IPS-15b (cell line): Measurements from ENCODE around the gene C18orf32.
"Not testable (repeated sequence)": the region's sequence is repeated elsewhere in the genome, so short reads cannot be mapped to it uniquely, and the experiment has no call there.

Experiments
- H3K27me3 ChIP-seq: one replicate; pipeline ENCODE4 v1.6.1; 2013; ENCODE audit warnings: low read length; ENCODE audit not compliant: control insufficient read depth, insufficient read depth
- H3K36me3 ChIP-seq: one replicate; pipeline ENCODE4 v1.6.1; 2013; ENCODE audit warnings: low read length; ENCODE audit not compliant: control insufficient read depth, insufficient read depth
- H3K4me1 ChIP-seq: one replicate; pipeline ENCODE4 v1.6.1; 2013; ENCODE audit warnings: mild to moderate bottlenecking, low read length; ENCODE audit not compliant: control insufficient read depth, insufficient read depth
- H3K4me3 ChIP-seq: one replicate; pipeline ENCODE4 v1.5.1; 2013; ENCODE audit warnings: low read depth, low read length
- H3K9ac ChIP-seq: one replicate; pipeline ENCODE4 v1.6.1; 2013; ENCODE audit warnings: low read depth, mild to moderate bottlenecking, low read length
- H3K9me3 ChIP-seq: one replicate; pipeline ENCODE4 v1.6.1; 2013; ENCODE audit warnings: mild to moderate bottlenecking, low read length; ENCODE audit not compliant: control insufficient read depth, insufficient read depth

C18orf32 gene

DNA sequence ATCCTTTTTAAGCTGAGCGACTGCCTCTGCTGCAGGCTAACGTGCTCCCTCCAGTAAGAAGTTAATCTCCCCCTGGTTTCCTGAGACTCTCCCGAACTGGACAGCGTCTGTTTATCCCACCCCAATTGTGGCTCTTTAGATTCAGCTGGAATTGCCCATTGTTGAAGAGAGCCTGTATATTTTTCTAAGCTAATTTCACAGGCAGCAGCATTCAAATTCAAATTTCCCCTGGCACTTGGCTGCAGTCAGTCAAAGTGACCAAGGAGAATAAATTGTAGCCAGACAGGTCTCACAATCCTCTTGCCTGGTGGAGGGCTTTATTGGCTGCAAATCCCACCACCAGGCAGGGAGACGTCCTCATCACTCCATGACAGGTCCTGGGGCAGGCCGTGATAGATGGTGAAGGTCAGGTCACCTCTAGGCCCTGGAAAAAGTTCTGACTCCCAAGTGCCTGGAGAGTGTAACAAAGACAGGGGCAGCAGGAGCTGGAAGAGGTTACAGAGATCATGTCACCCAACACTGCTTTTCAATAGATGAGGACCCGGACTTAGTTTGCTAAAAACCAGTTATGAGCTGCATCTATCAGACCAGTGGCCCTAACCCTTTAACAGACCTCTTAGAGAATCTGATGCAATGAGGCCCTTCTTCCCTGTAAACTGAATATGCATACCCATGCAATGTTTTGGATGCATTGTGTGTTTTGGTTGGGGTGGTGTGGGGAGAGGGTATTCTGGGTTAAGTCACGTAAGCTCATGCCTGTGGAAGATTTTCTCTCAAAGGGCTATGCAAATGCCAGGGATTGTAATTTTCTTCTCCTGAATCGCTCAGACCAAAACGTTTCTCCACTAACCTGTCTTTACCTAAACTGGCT, 32.3 kb upstream of the C18orf32 start:
- Histone ChIP-seq H3K27me3 (no peaks in the 10 kb centered on the region), H3K9ac (no peak overlapping the region), H3K36me3 (no peaks in the 10 kb centered on the region), H3K4me1 (peaks cover 12% of the 10 kb centered on the region), H3K9me3 (no peaks in the 10 kb centered on the region), H3K4me3 (no peak overlapping the region)

DNA sequence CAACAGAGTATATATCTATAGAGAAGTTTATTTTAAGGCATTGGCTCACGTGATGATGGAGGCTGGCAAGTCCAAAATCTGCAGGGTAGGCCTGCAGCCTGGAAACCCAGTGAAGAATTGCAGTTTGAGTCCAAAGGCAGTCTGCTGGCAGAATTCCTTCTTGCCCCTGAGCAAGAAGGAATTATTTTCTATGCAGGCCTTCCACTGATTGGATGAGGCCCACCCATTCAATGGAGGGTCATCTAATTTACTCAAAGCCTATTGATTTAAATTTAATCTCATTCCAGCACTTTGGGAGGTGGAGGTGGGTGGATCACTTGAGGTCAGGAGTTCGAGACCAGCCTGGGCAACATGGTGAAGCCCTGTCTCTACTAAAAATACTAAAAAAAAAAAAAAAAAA, 30.4 kb upstream of the C18orf32 start:
- peaks cover 12% of the 10 kb centered on the region for H3K4me1 ChIP-seq
- no peak overlapping the region for H3K4me3 ChIP-seq
- H3K36me3 ChIP-seq: no peaks in the 10 kb centered on the region
- no peak overlapping the region for H3K9ac ChIP-seq
- H3K9me3 ChIP-seq: no peaks in the 10 kb centered on the region
- no peaks in the 10 kb centered on the region for H3K27me3 ChIP-seq

DNA sequence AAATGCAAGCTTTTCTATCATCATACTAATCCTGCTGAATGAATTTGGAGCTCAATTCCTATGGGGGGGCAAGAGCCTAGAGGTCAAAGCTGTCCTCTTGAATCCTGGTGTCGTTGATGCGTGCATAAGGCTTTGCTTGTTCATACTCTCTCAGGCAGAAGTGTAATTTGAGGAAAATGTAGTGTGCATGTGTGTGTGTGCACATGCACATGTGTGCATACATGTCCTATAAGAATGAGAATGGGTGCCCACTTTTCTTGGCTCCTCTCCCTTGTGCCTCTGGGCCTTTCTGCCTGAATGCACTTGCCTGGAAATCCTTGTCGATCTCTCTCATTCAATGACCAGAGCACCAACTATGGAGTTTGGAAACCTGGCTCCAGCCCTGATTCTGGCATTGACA, 28.5 kb upstream of the C18orf32 start:
- no peak overlapping the region for H3K4me3 ChIP-seq
- H3K4me1 ChIP-seq: peaks cover 12% of the 10 kb centered on the region
- no peak overlapping the region for H3K9ac ChIP-seq
- H3K9me3 ChIP-seq: no peaks in the 10 kb centered on the region
- no peaks in the 10 kb centered on the region for H3K27me3 ChIP-seq
- no peaks in the 10 kb centered on the region for H3K36me3 ChIP-seq

DNA sequence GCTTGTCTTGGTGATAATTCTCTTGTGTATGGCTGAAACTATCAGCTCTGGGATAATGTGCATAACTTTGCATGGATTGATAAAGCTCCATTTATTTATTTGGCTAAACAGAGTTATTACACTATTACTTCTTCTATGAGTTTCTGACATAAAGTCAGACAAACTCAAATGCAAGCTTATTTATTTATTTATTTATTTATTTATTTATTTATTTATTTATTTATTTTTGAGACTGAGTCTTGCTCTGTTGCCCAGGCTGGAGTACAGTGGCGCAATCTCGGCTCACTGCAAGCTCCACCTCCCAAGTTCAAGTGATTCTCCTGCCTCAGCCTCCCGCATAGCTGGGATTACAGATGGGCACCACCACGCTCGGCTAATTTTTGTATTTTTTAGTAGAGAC, 28.0 kb upstream of the C18orf32 start:
- H3K4me1 ChIP-seq: peaks cover 12% of the 10 kb centered on the region
- not testable (repeated sequence) for H3K4me3 ChIP-seq, H3K36me3 ChIP-seq, H3K9me3 ChIP-seq, H3K27me3 ChIP-seq, H3K9ac ChIP-seq

DNA sequence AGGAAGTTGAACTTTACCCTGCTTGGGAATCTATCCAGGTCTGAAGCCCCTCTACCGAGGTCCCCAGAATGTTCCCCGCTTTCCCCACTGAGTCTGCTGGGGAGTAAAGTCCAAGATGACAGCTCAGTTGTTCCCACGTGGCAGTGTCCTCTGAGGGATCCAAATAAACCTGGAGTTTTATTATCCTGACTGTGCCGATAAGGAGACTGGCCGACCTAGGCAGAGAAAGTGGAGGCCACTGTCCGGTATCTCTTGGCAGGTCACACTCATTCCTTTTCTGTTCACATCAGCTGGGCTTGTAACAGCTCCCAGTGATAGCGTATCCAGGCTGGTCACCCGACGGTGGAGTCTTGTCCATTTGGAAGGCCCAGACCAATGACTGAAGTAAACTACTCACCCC, 27.5 kb upstream of the C18orf32 start:
- Histone ChIP-seq H3K27me3 (no peaks in the 10 kb centered on the region), H3K9me3 (no peaks in the 10 kb centered on the region), H3K4me3 (no peak overlapping the region), H3K36me3 (no peaks in the 10 kb centered on the region), H3K4me1 (peaks cover 8% of the 10 kb centered on the region), H3K9ac (no peak overlapping the region)

DNA sequence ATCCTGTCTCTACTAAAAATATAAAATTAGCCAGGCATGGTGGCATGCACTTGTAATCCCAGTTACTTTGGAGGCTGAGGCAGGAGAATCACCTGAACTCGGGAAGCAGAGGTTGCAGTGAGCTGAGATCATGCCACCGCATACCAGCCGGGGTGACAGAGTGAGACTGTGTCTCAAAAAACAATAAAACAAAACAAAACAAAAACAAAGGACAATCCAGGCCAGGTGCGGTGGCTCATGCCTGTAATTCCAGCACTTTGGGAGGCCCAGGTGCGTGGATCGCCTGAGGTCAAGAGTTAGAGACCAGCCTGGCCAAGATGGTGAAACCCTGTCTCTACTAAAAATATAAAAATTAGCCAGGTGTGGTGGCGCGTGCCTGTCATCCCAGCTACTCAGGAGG, 25.8 kb upstream of the C18orf32 start:
- H3K4me1 ChIP-seq, H3K4me3 ChIP-seq, H3K27me3 ChIP-seq, H3K9me3 ChIP-seq, H3K36me3 ChIP-seq, H3K9ac ChIP-seq: not testable (repeated sequence)

DNA sequence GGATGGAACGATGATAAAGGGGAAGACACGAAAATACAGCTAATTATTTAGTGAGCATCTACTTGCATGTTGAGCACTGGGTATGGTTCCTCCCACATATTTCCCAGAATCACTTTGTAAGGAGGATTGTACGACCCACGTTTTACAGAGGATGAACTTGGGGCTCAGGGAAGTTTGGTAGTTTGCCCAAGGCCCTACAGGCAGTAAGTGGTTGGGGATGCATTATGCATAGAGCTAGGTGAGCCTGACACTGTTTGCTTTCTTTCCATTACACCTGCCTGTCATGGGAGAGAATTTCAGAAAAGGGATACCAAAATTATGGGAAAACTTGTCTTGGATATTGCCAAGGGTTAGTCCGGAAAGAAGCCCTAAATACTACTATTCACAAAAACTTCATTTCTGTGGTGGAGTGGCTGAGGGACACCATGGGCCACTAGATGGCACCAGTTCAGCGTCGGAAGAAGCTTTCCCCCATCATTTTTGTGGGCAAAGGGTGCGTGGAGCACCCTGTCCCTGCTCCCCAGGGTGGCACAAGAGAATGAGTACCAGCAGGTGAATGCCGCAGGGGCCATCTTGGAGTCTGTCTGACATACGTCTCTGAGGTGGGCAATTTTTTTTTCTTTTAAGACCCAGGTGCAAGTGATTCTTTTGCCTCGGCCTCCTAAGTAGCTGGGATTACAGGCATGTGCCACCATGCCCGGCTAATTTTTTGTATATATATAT, 23.5 kb upstream of the C18orf32 start:
- Histone ChIP-seq H3K9me3 (no peaks in the 10 kb centered on the region), H3K27me3 (no peaks in the 10 kb centered on the region), H3K4me1 (no peaks in the 10 kb centered on the region), H3K36me3 (no peaks in the 10 kb centered on the region), H3K9ac (no peak overlapping the region), H3K4me3 (no peak overlapping the region)

DNA sequence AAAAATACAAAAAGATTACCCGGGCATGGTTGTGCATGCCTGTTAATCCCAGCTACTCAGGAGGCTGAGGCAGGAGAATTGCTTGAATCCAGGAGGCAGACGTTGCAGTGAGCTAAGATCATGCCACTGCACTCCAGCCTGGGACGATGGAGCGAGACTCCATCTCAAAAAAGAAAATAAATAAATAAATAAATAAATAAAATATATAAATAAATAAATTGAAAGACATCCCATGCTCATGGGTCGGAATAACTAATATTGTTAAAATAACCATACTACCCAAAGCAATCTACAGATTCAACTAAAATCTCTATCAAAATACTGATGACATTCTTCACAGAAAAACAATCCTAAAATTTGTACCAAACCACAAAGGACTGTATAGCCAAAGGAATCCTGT, 19.4 kb upstream of the C18orf32 start:
- not testable (repeated sequence) for H3K9ac ChIP-seq, H3K9me3 ChIP-seq, H3K36me3 ChIP-seq, H3K4me3 ChIP-seq, H3K4me1 ChIP-seq, H3K27me3 ChIP-seq

DNA sequence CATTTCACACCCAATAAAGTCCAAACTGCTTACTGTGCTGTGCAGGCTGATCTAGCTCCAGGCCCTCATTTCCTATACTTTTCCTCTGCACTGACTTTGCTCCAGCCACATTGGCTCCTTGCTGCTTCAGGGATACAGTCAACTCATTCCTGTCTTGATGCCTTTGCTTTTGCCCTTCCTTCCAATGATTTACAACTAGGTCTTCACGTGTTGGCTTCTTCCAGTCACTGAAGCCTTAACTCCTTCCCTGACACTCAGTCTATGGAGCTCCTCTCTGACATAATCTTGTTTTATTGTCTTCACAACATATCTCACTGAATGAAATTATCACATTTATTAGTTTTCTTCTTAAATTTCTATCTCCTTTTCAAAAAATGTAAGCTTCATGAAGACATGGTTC, 16.9 kb upstream of the C18orf32 start:
- Histone ChIP-seq H3K9ac (no peak overlapping the region), H3K27me3 (no peaks in the 10 kb centered on the region), H3K9me3 (no peaks in the 10 kb centered on the region), H3K4me1 (peaks cover 3% of the 10 kb centered on the region), H3K36me3 (no peaks in the 10 kb centered on the region), H3K4me3 (no peak overlapping the region)

DNA sequence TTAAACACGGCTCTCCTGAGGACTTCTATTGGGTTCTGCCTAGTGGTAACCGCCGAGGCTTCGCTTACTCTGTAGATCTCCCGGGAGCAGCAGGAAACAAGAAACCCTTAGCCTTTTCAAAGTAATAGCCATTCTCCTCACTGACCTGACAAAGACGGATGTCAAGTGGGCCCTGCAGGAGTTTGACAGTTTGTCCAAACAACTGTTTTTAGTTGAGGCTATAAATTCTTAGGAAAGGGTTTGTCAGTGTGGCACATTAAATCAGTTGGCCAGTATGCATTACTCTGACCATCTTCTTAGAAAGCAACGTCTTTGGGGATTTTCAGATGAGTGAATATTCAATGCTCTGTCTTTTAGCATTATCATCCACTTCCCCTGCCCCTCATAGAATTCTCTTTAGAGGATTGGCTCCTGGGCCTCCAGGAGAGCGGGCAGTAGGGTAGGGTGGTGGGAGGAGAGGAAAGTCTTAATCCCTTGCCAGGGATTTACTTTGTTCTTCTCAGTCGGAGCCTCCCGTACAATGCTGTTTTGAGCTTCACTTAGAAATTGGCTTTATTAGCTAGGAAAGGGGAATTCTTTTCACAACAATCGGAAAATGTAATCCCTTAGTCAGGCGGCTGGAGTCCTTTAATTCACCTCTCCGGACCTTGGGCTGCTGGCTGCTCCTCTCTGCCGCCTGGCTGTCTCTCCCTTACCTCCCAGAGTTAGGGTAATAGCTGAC, 13.3 kb upstream of the C18orf32 start:
- Histone ChIP-seq H3K27me3 (no peaks in the 10 kb centered on the region), H3K36me3 (no peaks in the 10 kb centered on the region), H3K9ac (no peak overlapping the region), H3K9me3 (no peaks in the 10 kb centered on the region), H3K4me3 (no peak overlapping the region), H3K4me1 (peaks cover 3% of the 10 kb centered on the region)

DNA sequence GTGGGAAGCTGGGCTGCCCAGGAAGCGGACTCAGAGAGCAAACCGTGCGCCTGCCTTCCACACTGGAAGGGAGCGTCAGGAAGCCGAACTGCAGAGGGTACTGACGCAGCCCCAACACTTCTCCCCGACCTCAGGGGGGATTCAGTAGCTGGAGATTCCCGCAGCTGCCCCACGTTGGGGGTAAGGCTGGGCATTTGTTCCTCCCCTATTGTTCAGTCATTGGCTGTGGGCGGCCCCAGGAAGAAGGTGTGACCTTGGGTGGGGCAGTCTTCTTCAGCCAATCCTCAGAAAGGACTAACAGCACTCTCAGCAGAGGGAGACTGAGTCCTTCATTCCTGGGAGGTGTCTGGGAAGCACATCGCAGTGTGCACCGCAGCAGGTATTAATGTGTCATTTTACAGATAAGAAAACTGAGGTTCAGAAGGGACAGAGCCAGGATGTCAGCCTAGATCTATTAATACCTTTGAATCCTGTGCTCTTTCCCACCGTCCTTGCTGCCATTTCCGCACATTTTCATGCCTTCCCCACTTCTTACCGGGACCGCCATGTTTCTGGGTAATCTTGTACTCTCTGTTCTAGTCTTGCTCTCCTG, 12.1 kb upstream of the C18orf32 start:
- H3K9me3 ChIP-seq: no peaks in the 10 kb centered on the region
- no peaks in the 10 kb centered on the region for H3K36me3 ChIP-seq
- H3K27me3 ChIP-seq: no peaks in the 10 kb centered on the region
- H3K9ac ChIP-seq: no peak overlapping the region
- H3K4me3 ChIP-seq: peak overlapping the region; percentile 37
- H3K4me1 ChIP-seq: peaks cover 3% of the 10 kb centered on the region
